Measurements from ENCODE around the gene CA5A. TPM values are rescaled to one million over a fixed set of nuclear protein-coding genes. Genes with fewer than 3 reads are reported as not detected.

CA5A gene
- total and polyA plus RNA-seq, 9 of the 15 experiments (the other 6 are each of a cell fraction or from before 2014, with no cell fraction given): not detected

- TF ChIP-seq ZNF174 (CRISPR knock-in tag; IDR thresholded peaks at IDR 0.05) (no peak), MAFK (IDR thresholded peaks at IDR 0.05; ENCODE audit: low read length) (0 out of 2 replicates have a peak, but pooled peaks have one; percentile 5), MXD1 (CRISPR knock-in tag; IDR thresholded peaks at IDR 0.05; ENCODE audit: borderline replicate concordance, poor library complexity, severe bottlenecking) (no peak), PCBP1 (IDR thresholded peaks at IDR 0.05; ENCODE audit: low read depth, low read length, poor library complexity, severe bottlenecking) (peak; percentile 94), CREB3L1 (IDR thresholded peaks at IDR 0.05; ENCODE audit: borderline replicate concordance, low read depth) (peak; percentile 41; the same call in 1 of the 2 replicates), TRIM25 (IDR thresholded peaks at IDR 0.05; ENCODE audit: borderline replicate concordance) (no peak), ATF1 (CRISPR knock-in tag; IDR thresholded peaks at IDR 0.05) (no peak), ATF1 (tag; IDR thresholded peaks at IDR 0.05) (peak; percentile 87), SIRT6 (IDR thresholded peaks at IDR 0.05; ENCODE audit: low read depth, low read length) (no peak), NCOR1 (IDR thresholded peaks at IDR 0.05) (peak; percentile 99), GTF2E2 (tag; IDR thresholded peaks at IDR 0.05) (peak; percentile 66; the same call in 1 of the 2 replicates)
- TF ChIP-seq, protein P1, sequence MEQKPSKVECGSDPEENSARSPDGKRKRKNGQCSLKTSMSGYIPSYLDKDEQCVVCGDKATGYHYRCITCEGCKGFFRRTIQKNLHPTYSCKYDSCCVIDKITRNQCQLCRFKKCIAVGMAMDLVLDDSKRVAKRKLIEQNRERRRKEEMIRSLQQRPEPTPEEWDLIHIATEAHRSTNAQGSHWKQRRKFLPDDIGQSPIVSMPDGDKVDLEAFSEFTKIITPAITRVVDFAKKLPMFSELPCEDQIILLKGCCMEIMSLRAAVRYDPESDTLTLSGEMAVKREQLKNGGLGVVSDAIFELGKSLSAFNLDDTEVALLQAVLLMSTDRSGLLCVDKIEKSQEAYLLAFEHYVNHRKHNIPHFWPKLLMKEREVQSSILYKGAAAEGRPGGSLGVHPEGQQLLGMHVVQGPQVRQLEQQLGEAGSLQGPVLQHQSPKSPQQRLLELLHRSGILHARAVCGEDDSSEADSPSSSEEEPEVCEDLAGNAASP (IDR thresholded peaks at IDR 0.05): no peak
- TF ChIP-seq, protein P2, sequence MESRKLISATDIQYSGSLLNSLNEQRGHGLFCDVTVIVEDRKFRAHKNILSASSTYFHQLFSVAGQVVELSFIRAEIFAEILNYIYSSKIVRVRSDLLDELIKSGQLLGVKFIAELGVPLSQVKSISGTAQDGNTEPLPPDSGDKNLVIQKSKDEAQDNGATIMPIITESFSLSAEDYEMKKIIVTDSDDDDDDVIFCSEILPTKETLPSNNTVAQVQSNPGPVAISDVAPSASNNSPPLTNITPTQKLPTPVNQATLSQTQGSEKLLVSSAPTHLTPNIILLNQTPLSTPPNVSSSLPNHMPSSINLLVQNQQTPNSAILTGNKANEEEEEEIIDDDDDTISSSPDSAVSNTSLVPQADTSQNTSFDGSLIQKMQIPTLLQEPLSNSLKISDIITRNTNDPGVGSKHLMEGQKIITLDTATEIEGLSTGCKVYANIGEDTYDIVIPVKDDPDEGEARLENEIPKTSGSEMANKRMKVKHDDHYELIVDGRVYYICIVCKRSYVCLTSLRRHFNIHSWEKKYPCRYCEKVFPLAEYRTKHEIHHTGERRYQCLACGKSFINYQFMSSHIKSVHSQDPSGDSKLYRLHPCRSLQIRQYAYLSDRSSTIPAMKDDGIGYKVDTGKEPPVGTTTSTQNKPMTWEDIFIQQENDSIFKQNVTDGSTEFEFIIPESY (CRISPR knock-in tag; IDR thresholded peaks at IDR 0.05): peak; percentile 73; the same call in 1 of the 2 replicates
Observed at GRCh38 chr16:87854053-87854906, 82.0 kb downstream of the CA5A start (continued).

Data from K562 (cell line).